GM12891 (cell line): ENCODE measurements around the gene POLR1A.

Experiments
- POLR2A ChIP-seq: IDR thresholded peaks from 2 replicates; pipeline ENCODE4 v1.6.1; 2011; ENCODE audit warnings: low read depth, low read length, control low read depth
- TAF1 ChIP-seq: IDR thresholded peaks from 2 replicates; pipeline ENCODE4 v1.6.1; 2011; ENCODE audit warnings: low read depth, low read length, control low read depth

DNA sequence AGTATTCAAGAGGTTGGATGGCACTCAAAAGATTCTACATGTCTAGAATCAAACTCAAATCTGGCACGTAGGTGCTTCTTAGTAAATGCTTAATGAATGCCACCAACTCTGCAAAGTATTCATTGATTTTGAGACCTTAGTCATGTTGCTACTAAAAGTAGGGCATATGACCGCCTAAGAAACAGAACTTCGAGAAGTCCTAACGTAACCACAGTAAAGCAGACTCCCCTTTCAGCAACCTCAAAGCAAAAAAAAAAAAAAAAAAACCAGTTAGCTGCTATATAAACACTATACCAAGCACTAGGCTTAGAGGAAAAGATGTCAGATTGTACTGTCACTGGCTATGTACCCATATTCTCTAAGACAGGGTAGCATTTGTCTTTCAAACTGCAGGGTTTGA lies 34.3 kb upstream of the POLR1A start:
- no peak for TF ChIP-seq TAF1
- no peak for TF ChIP-seq POLR2A
